DND-41 (cell line): Measurements from ENCODE around the gene AR.
"Not testable (repeated sequence)": the region's sequence is repeated elsewhere in the genome, so short reads cannot be mapped to it uniquely, and the experiment has no call there.

Experiments
- ATAC-seq: fragments of 200-7000 bp; cut with Tn5 transposase; 3 replicates; pipeline ENCODE4 v1.9.1; 2021; ENCODE audit warnings: low read depth; ENCODE audit not compliant: insufficient read depth
- DNase-seq: peaks from one replicate; pipeline ENCODE4 v3.0.0-alpha.2; 2020
- H2AFZ ChIP-seq: 2 replicates; pipeline ENCODE4 v1.6.0; 2012; ENCODE audit warnings: low read depth, low read length
- H3K27ac ChIP-seq: 2 replicates; pipeline ENCODE4 v1.5.1; 2012; ENCODE audit warnings: low read length, inconsistent platforms
- H3K27me3 ChIP-seq: fragments of 200-600 bp; sonication (generic); 2 replicates; pipeline ENCODE4 v1.6.0; 2012; ENCODE audit warnings: low read length, mild to moderate bottlenecking, inconsistent platforms; ENCODE audit not compliant: insufficient read depth, poor library complexity
- H3K36me3 ChIP-seq: 2 replicates; pipeline ENCODE4 v1.5.1; 2012; ENCODE audit warnings: low read length, inconsistent platforms; ENCODE audit not compliant: insufficient read depth
- H3K4me1 ChIP-seq: 2 replicates; pipeline ENCODE4 v1.5.1; 2012; ENCODE audit warnings: mild to moderate bottlenecking, low read length; ENCODE audit not compliant: insufficient read depth
- H3K4me2 ChIP-seq: 2 replicates; pipeline ENCODE4 v1.6.0; 2012; ENCODE audit warnings: mild to moderate bottlenecking, moderate library complexity, low read length, inconsistent platforms; ENCODE audit not compliant: insufficient read depth
- H3K4me3 ChIP-seq, 2 experiments: fragments of 200-600 bp in 1 of 2; shearing (Covaris generic) in 1 of 2; 2 replicates each; pipeline ENCODE4 v1.5.1; 2012 to 2016; ENCODE audit warnings: inconsistent platforms in 2 of 2, low read length in 2 of 2, mild to moderate bottlenecking in 2 of 2, low read depth in 1 of 2, moderate library complexity in 1 of 2
- H3K79me2 ChIP-seq: 2 replicates; pipeline ENCODE4 v1.6.0; 2012; ENCODE audit warnings: low read length, inconsistent platforms; ENCODE audit not compliant: insufficient read depth
- H3K9ac ChIP-seq: 2 replicates; pipeline ENCODE4 v1.6.0; 2012; ENCODE audit warnings: low read depth, mild to moderate bottlenecking, inconsistent platforms, low read length, moderate library complexity
- H3K9me3 ChIP-seq: 2 replicates; pipeline ENCODE4 v1.5.1; 2012; ENCODE audit warnings: low read length, moderate library complexity, mild to moderate bottlenecking, inconsistent platforms; ENCODE audit not compliant: insufficient read depth, severe bottlenecking
- H4K20me1 ChIP-seq: 2 replicates; pipeline ENCODE4 v1.6.0; 2012; ENCODE audit warnings: low read length; ENCODE audit not compliant: insufficient read depth
- CTCF ChIP-seq: IDR thresholded peaks from 2 replicates; pipeline ENCODE4 v1.5.1; 2012; ENCODE audit warnings: borderline replicate concordance, low read length, moderate library complexity, mild to moderate bottlenecking; ENCODE audit not compliant: poor library complexity, severe bottlenecking; ENCODE audit errors: extremely low read depth
- EZH2 ChIP-seq: IDR thresholded peaks from 3 replicates; pipeline ENCODE4 v1.6.1; 2012; ENCODE audit warnings: borderline replicate concordance, low read depth, mild to moderate bottlenecking, moderate library complexity, low read length, inconsistent platforms; ENCODE audit not compliant: severe bottlenecking

AR gene

GRCh38 chrX:67622053-67622585, 78.3 kb downstream of the AR start:
- Histone ChIP-seq H3K79me2 (no peaks in the 10 kb centered on the region), H3K27me3 (no peaks in the 10 kb centered on the region), H2AFZ (no peak overlapping the region), H3K9ac (no peak overlapping the region), H3K36me3 (no peaks in the 10 kb centered on the region), H4K20me1 (no peaks in the 10 kb centered on the region), H3K4me3 (no peak overlapping the region), H3K4me2 (no peak overlapping the region), H3K4me1 (no peaks in the 10 kb centered on the region), H3K9me3 (no peaks in the 10 kb centered on the region), H3K27ac (no peak overlapping the region)
- ATAC-seq, result no peak
- TF ChIP-seq EZH2, result no peak
- TF ChIP-seq CTCF, result no peak
- no peak for DNase-seq

GRCh38 chrX:67624325-67624724, 80.5 kb downstream of the AR start:
- no peak overlapping the region for H3K27ac ChIP-seq
- H3K27me3 ChIP-seq, result no peaks in the 10 kb centered on the region
- no peak for TF ChIP-seq EZH2
- no peak for TF ChIP-seq CTCF
- no peak for DNase-seq
- ATAC-seq, result no peak
- H3K4me2 ChIP-seq, result no peak overlapping the region
- H3K4me3 ChIP-seq, result no peak overlapping the region
- no peaks in the 10 kb centered on the region for H3K9me3 ChIP-seq
- no peaks in the 10 kb centered on the region for H3K36me3 ChIP-seq
- H3K4me1 ChIP-seq, result no peaks in the 10 kb centered on the region
- H4K20me1 ChIP-seq, result no peaks in the 10 kb centered on the region
- H2AFZ ChIP-seq, result no peak overlapping the region
- no peaks in the 10 kb centered on the region for H3K79me2 ChIP-seq
- H3K9ac ChIP-seq, result no peak overlapping the region

- no peak overlapping the region for H3K4me2 ChIP-seq
- no peaks in the 10 kb centered on the region for H4K20me1 ChIP-seq
- no peak overlapping the region for H3K4me3 ChIP-seq
- no peaks in the 10 kb centered on the region for H3K36me3 ChIP-seq
- no peaks in the 10 kb centered on the region for H3K9me3 ChIP-seq
- H2AFZ ChIP-seq, result no peak overlapping the region
- TF ChIP-seq CTCF, result no peak
- H3K27me3 ChIP-seq, result no peaks in the 10 kb centered on the region
- DNase-seq (no peak), ATAC-seq (no peak)
- H3K4me1 ChIP-seq, result no peaks in the 10 kb centered on the region
- no peak overlapping the region for H3K27ac ChIP-seq
- no peaks in the 10 kb centered on the region for H3K79me2 ChIP-seq
- no peak overlapping the region for H3K9ac ChIP-seq
Measured at GRCh38 chrX:67635424-67635823, 91.6 kb downstream of the AR start.

- DNase-seq (no peak), ATAC-seq (no peak)
- no peaks in the 10 kb centered on the region for H4K20me1 ChIP-seq
- no peak for TF ChIP-seq EZH2
- TF ChIP-seq CTCF, result no peak
- H3K79me2 ChIP-seq, result no peaks in the 10 kb centered on the region
- H3K36me3 ChIP-seq, result no peaks in the 10 kb centered on the region
- H3K4me1 ChIP-seq, result no peaks in the 10 kb centered on the region
- H2AFZ ChIP-seq, result no peak overlapping the region
- no peak overlapping the region for H3K27ac ChIP-seq
- no peak overlapping the region for H3K4me2 ChIP-seq
- no peaks in the 10 kb centered on the region for H3K27me3 ChIP-seq
- no peak overlapping the region for H3K9ac ChIP-seq
- no peaks in the 10 kb centered on the region for H3K9me3 ChIP-seq
- no peak overlapping the region for H3K4me3 ChIP-seq
Measured at GRCh38 chrX:67636532-67636931, 92.7 kb downstream of the AR start.

- not testable (repeated sequence) for H3K79me2 ChIP-seq, ATAC-seq, H3K4me2 ChIP-seq, H3K36me3 ChIP-seq, H3K27ac ChIP-seq, H3K4me3 ChIP-seq, H2AFZ ChIP-seq, H4K20me1 ChIP-seq, H3K9ac ChIP-seq, H3K9me3 ChIP-seq, H3K4me1 ChIP-seq, H3K27me3 ChIP-seq, DNase-seq
Measured at GRCh38 chrX:67637293-67637692, 93.5 kb downstream of the AR start.
